ENCODE results near the gene ANKRD63. TPM values are rescaled to one million over a fixed set of nuclear protein-coding genes. Genes with fewer than 3 reads are reported as not detected.

Gene ANKRD63
- total and polyA plus RNA-seq, 7 donors: 1.6 TPM; not detected in 6

GRCh38 chr15:40242601-40243000, 40.3 kb downstream of the ANKRD63 start:
- peak; percentile 40 for DNase-seq
- intact Hi-C loops (cut with DNase I): no loop called here
- no peak overlapping the region for H3K27ac ChIP-seq
- H3K4me1 ChIP-seq: peaks cover 0 to 12% (median 9%) of the 10 kb centered on the region in 4 donors
- H3K36me3 ChIP-seq: no peaks in the 10 kb centered on the region
- TF ChIP-seq CTCF (IDR thresholded peaks at IDR 0.05) (no peak), EP300 (IDR thresholded peaks at IDR 0.05) (no peak), POLR2AphosphoS5 (IDR thresholded peaks at IDR 0.05) (no peak), POLR2A (IDR thresholded peaks at IDR 0.05) (no peak)
- H3K4me3 ChIP-seq: no peak overlapping the region
- 96% methylated on average over 5 of the region's 5 CpGs for WGBS, 2 donors
- H3K9me3 ChIP-seq: no peaks in the 10 kb centered on the region
- peaks cover 0 to 21% (median 17%) of the 10 kb centered on the region in 3 donors for H3K27me3 ChIP-seq

GRCh38 chr15:40242213-40242599, 40.7 kb downstream of the ANKRD63 start:
- intact Hi-C loops (cut with DNase I): no loop called here
- peak; percentile 35 for DNase-seq
- H3K36me3 ChIP-seq: no peaks in the 10 kb centered on the region
- H3K4me1 ChIP-seq: peaks cover 0 to 12% (median 9%) of the 10 kb centered on the region in 4 donors
- 92 to 94% methylated on average over 10 of the region's 10 CpGs for WGBS, 2 donors
- H3K9me3 ChIP-seq: no peaks in the 10 kb centered on the region
- no peak for TF ChIP-seq POLR2AphosphoS5 (IDR thresholded peaks at IDR 0.05)
- TF ChIP-seq CTCF (IDR thresholded peaks at IDR 0.05): no peak
- TF ChIP-seq EP300 (IDR thresholded peaks at IDR 0.05): no peak
- no peak for TF ChIP-seq POLR2A (IDR thresholded peaks at IDR 0.05)
- H3K4me3 ChIP-seq: no peak overlapping the region
- H3K27me3 ChIP-seq: peaks cover 0 to 21% (median 17%) of the 10 kb centered on the region in 3 donors
- H3K27ac ChIP-seq: no peak overlapping the region

DNA sequence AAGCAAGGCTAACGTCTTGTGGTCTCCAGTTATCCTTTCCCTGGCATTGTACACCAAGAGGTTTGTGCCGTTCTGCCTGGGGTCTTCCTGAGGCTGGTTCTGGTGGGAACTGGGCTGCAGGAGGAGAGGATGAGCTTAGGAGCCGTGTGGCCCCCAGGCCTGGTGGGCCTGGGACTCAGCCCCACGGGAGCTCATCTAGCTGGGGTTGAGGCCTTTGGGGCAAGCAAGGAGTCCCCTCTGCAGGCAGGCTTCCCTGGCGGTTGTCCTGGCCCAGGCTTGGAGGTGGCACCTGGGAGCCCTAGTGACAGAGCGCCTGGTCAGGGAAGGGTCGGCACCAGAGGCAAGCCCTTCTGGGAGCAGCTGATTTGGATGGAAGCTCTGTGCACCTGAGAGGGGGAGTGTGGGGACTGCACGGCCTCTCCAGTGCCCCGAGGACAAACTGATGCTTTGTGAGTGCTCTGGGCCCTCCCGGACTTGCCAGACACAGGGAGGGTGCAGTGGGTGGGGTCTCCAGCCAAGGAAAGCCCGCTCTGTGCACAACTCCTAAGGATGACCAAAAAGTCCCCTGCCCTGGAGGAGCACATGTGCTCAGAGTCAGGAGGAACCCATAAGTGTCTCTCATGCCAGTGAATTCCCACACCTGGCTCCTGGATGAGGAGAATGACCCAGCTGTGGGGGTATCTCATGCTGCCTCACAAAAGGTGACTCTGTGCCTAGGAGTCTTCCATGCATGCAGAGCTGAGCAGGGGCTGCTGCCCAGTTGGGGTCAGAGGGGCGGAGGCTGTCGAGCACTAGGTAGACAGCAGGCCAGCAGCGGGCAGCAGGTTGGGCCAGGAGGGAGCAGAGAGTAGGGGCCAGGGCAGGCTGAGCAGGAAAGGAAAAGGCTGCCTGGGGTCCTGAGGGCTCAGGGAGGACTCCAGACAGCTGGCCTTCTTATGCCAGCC, 41.3 kb downstream of the ANKRD63 start:
- Histone ChIP-seq H3K27me3 (peaks cover 0 to 21% (median 17%) of the 10 kb centered on the region in 3 donors), H3K4me3 (no peak overlapping the region), H3K4me1 (peaks cover 0 to 12% (median 9%) of the 10 kb centered on the region in 4 donors), H3K9me3 (no peaks in the 10 kb centered on the region), H3K27ac (no peak overlapping the region), H3K36me3 (no peaks in the 10 kb centered on the region)
- TF ChIP-seq POLR2A (IDR thresholded peaks at IDR 0.05) (no peak), POLR2AphosphoS5 (IDR thresholded peaks at IDR 0.05) (no peak), EP300 (IDR thresholded peaks at IDR 0.05) (no peak), CTCF (IDR thresholded peaks at IDR 0.05) (no peak)
- intact Hi-C loops (cut with DNase I): no loop called here
- peak; percentile 56 for DNase-seq
- WGBS, 2 donors: 92 to 93% methylated on average over 14 of the region's 14 CpGs

GRCh38 chr15:40240619-40241221, 42.1 kb downstream of the ANKRD63 start:
- TF ChIP-seq CTCF (IDR thresholded peaks at IDR 0.05) (no peak), POLR2A (IDR thresholded peaks at IDR 0.05) (no peak), EP300 (IDR thresholded peaks at IDR 0.05) (no peak), POLR2AphosphoS5 (IDR thresholded peaks at IDR 0.05) (no peak)
- H3K4me1 ChIP-seq: peaks cover 0 to 12% (median 9%) of the 10 kb centered on the region in 4 donors
- intact Hi-C loops (cut with DNase I): no loop called here
- no peak overlapping the region for H3K27ac ChIP-seq
- WGBS, 2 donors: 95% methylated on average over 10 of the region's 10 CpGs
- no peaks in the 10 kb centered on the region for H3K9me3 ChIP-seq
- no peak overlapping the region for H3K4me3 ChIP-seq
- peak; percentile 50 for DNase-seq
- H3K36me3 ChIP-seq: no peaks in the 10 kb centered on the region
- H3K27me3 ChIP-seq: peaks cover 0 to 21% (median 17%) of the 10 kb centered on the region in 3 donors

Measured in sigmoid colon (tissue), 7 donors.